ENCODE measurements around the gene CFAP52. TPM values are rescaled to one million over a fixed set of nuclear protein-coding genes. Genes with fewer than 3 reads are reported as not detected.
A peak's percentile ranks its signal among the peaks of the same experiment; 100 is the strongest.

The CFAP52 gene
- not detected in 2 replicates for total RNA-seq (2014; rRNA removed; shearing (Covaris generic))
- 0.54 TPM in 1 of 2 replicates, not detected in the other for polyA plus RNA-seq (2016; fragmentation: Nextera tagmentation; extraction: Ambion mirVana)
- long read RNA-seq, partial matches to known transcripts: 0 of 1 reads
- long read RNA-seq, other reads (novel, unspliced or antisense): 1 of 1 reads

- no peak within 1 kb of the TSS for H3K27ac ChIP-seq (ENCODE audit: low read depth)
Measured at GRCh38 chr17:9576521-9577372, at the start of gene CFAP52. CFAP52 (plus strand) TSS chr17:9576642; CDS start chr17:9576696, 54 bp downstream.

More at GRCh38 chr17:9576521-9577372, at the start of gene CFAP52:
- H3K4me2 ChIP-seq: peak within 1 kb of the TSS; percentile 87
- TF ChIP-seq EZH2 (IDR thresholded peaks at IDR 0.05; ENCODE audit: low read depth, unreplicated experiment) (no peak), REST (IDR thresholded peaks at IDR 0.05; ENCODE audit: unreplicated experiment) (no peak), ZNF114 (CRISPR knock-in tag; IDR thresholded peaks at IDR 0.05) (no peak), CTCF (conservative IDR thresholded peaks at IDR 0.05; ENCODE audit: low read depth in 2 of 2) (peak; percentile 81 to 88)
- H3K27me3 Mint-ChIP-seq (ENCODE audit: insufficient read depth, low read depth, poor library complexity): peaks cover 8% of the 10 kb centered on the region
- H3F3A ChIP-seq (replicated peaks; ENCODE audit: low read depth): no peaks in the 10 kb centered on the region
- H3K4me3 Mint-ChIP-seq: peak within 1 kb of the TSS; percentile 79
- H3K27me3 ChIP-seq (ENCODE audit: insufficient read depth): no peaks in the 10 kb centered on the region
- H3K36me3 Mint-ChIP-seq (ENCODE audit: low read depth): no peaks in the 10 kb centered on the region
- peak within 1 kb of the TSS; percentile 78; the same call in 1 of the 2 replicates for H3K27ac Mint-ChIP-seq
- DNase-seq (ENCODE audit: low spot score) (peak; percentile 94), ATAC-seq (peak; percentile 81)
- H4K20me1 ChIP-seq (replicated peaks; ENCODE audit: insufficient read depth): no peaks in the 10 kb centered on the region
- no peaks in the 10 kb centered on the region for H3K9me2 ChIP-seq (ENCODE audit: insufficient read depth)
- peaks cover 2% of the 10 kb centered on the region; the same call in 1 of the 3 replicates for H3K9me3 Mint-ChIP-seq
- peaks cover 6% of the 10 kb centered on the region; the same call in 1 of the 2 replicates for H3K4me1 ChIP-seq (ENCODE audit: insufficient read depth)
- H3K36me3 ChIP-seq (ENCODE audit: insufficient read depth): no peaks in the 10 kb centered on the region
- H3K79me2 ChIP-seq (replicated peaks; ENCODE audit: insufficient read depth): 0 out of 2 replicates have a peak, but pooled peaks cover 4% of the 10 kb centered on the region
- peak within 1 kb of the TSS; percentile 98 for H2AFZ ChIP-seq
- H3K4me1 Mint-ChIP-seq: peaks cover 5% of the 10 kb centered on the region; the same call in 2 of the 3 replicates
- peak within 1 kb of the TSS; percentile 88 for H3K4me3 ChIP-seq
